Neural cell (in vitro differentiated cells): ENCODE measurements around the gene THRAP3. TPM values are rescaled to one million over a fixed set of nuclear protein-coding genes. Genes with fewer than 3 reads are reported as not detected.

Experiments used
- H2AFZ ChIP-seq: fragments of 200-600, 300-800 bp; sonication (generic), shearing (Covaris generic); 2 replicates; pipeline ENCODE4 v1.6.0; 2014; ENCODE audit warnings: low read depth, mild to moderate bottlenecking, antibody characterized with exemption, low read length, moderate library complexity
- H3F3A ChIP-seq: fragments of 200-600 bp; shearing (Covaris generic); 2 replicates; pipeline ENCODE4 v1.6.1; 2016; ENCODE audit warnings: mild to moderate bottlenecking, moderate library complexity, mixed read lengths, antibody characterized with exemption, low read length; ENCODE audit not compliant: insufficient read depth, poor library complexity, severe bottlenecking
- H3K27ac ChIP-seq: fragments of 200-600, 300-800 bp; sonication (generic), shearing (Covaris generic); 2 replicates; pipeline ENCODE4 v1.5.1; 2014; ENCODE audit warnings: mild to moderate bottlenecking, low read length, moderate library complexity
- H3K27me3 ChIP-seq: fragments of 300-800, 200-600 bp; sonication (generic), shearing (Covaris generic); 2 replicates; pipeline ENCODE4 v1.6.0; 2014; ENCODE audit warnings: mild to moderate bottlenecking, low read depth, low read length, moderate library complexity; ENCODE audit not compliant: insufficient read depth
- H3K36me3 ChIP-seq: fragments of 300-800, 200-600 bp; sonication (generic), shearing (Covaris generic); 2 replicates; pipeline ENCODE4 v1.5.1; 2014; ENCODE audit warnings: mild to moderate bottlenecking, antibody characterized with exemption, low read length, moderate library complexity; ENCODE audit not compliant: insufficient read depth
- H3K4me2 ChIP-seq: fragments of 300-800, 200-600 bp; sonication (generic), shearing (Covaris generic); 2 replicates; pipeline ENCODE4 v1.6.0; 2014; ENCODE audit warnings: mild to moderate bottlenecking, low read length
- H3K4me3 ChIP-seq: fragments of 300-800, 200-600 bp; sonication (generic), shearing (Covaris generic); 2 replicates; pipeline ENCODE4 v1.5.1; 2014; ENCODE audit warnings: mild to moderate bottlenecking, low read length, moderate library complexity
- H3K79me2 ChIP-seq: fragments of 200-600 bp; shearing (Covaris generic); replicated peaks from 2 replicates; pipeline ENCODE4 v1.6.0; 2014; ENCODE audit warnings: mild to moderate bottlenecking, low read length, moderate library complexity; ENCODE audit not compliant: insufficient read depth
- H3K9ac ChIP-seq: fragments of 300-800, 200-600 bp; sonication (generic), shearing (Covaris generic); 2 replicates; pipeline ENCODE4 v1.6.1; 2016; ENCODE audit warnings: mild to moderate bottlenecking, low read length, mixed read lengths
- H3K9me2 ChIP-seq: fragments of 200-600 bp; shearing (Covaris generic); 2 replicates; pipeline ENCODE4 v1.6.1; 2016; ENCODE audit warnings: mild to moderate bottlenecking, low read length, mixed read lengths; ENCODE audit not compliant: insufficient read depth
- H3K9me3 ChIP-seq: fragments of 200-600, 300-800 bp; sonication (generic), shearing (Covaris generic); 2 replicates; pipeline ENCODE4 v1.6.1; 2016; ENCODE audit warnings: mild to moderate bottlenecking, mixed run types, low read length, moderate library complexity, mixed read lengths
- H4K20me1 ChIP-seq: fragments of 200-600 bp; shearing (Covaris generic); 2 replicates; pipeline ENCODE4 v1.6.1; 2016; ENCODE audit warnings: mild to moderate bottlenecking, mixed run types; ENCODE audit not compliant: insufficient read depth
- CTCF ChIP-seq: fragments of 450-650 bp; IDR thresholded peaks from 2 replicates; pipeline ENCODE4 v1.5.1; 2014; ENCODE audit warnings: antibody characterized with exemption, mild to moderate bottlenecking, moderate library complexity; ENCODE audit not compliant: poor library complexity, severe bottlenecking
- EP300 ChIP-seq: fragments of 450-650 bp; conservative IDR thresholded peaks from 2 replicates; pipeline ENCODE4 v1.6.1; 2014; ENCODE audit warnings: antibody characterized with exemption, mild to moderate bottlenecking, moderate library complexity; ENCODE audit not compliant: poor library complexity, severe bottlenecking
- EZH2 ChIP-seq: fragments of 200-600, 300-800 bp; shearing (Covaris generic), sonication (generic); IDR thresholded peaks from 2 replicates; pipeline ENCODE4 v1.6.1; 2014; ENCODE audit warnings: antibody characterized with exemption, low read length, borderline replicate concordance, mild to moderate bottlenecking; ENCODE audit not compliant: insufficient read depth, poor library complexity, severe bottlenecking
- MXI1 ChIP-seq: fragments of 450-650 bp; conservative IDR thresholded peaks from 2 replicates; pipeline ENCODE4 v1.6.1; 2014; ENCODE audit warnings: antibody characterized with exemption, mild to moderate bottlenecking; ENCODE audit not compliant: poor library complexity, severe bottlenecking
- POLR2AphosphoS5 ChIP-seq: IDR thresholded peaks from 2 replicates; pipeline ENCODE4 v1.6.1; 2012
- RAD21 ChIP-seq: fragments of 450-650 bp; conservative IDR thresholded peaks from 2 replicates; pipeline ENCODE4 v1.6.1; 2014; ENCODE audit warnings: antibody characterized with exemption, mild to moderate bottlenecking, moderate library complexity
- REST ChIP-seq: IDR thresholded peaks from 2 replicates; pipeline ENCODE4 v1.6.1; 2012; ENCODE audit warnings: borderline replicate concordance
- SMC3 ChIP-seq: fragments of 450-650 bp; conservative IDR thresholded peaks from 2 replicates; pipeline ENCODE4 v1.6.1; 2014; ENCODE audit warnings: antibody characterized with exemption, mild to moderate bottlenecking, moderate library complexity; ENCODE audit not compliant: poor library complexity
- TAF1 ChIP-seq: IDR thresholded peaks from 2 replicates; pipeline ENCODE4 v1.6.1; 2012; ENCODE audit warnings: low read depth
- polyA plus RNA-seq: library from polyadenylated mRNA; depleted of rRNA; stranded (reverse); fragments of >200 nt; gene quantifications from 2 replicates; pipeline ENCODE4 v1.2.3, GENCODE V29; 2014

THRAP3 gene
- polyA plus RNA-seq, 1 donor from 2014 or later, result 54.4 TPM

- no peak overlapping the region for H3K27ac ChIP-seq
- no peak overlapping the region for H3K4me3 ChIP-seq
- H3K79me2 ChIP-seq, result no peaks in the 10 kb centered on the region
- no peak overlapping the region for H3K4me2 ChIP-seq
- no peaks in the 10 kb centered on the region for H3F3A ChIP-seq
- H4K20me1 ChIP-seq, result no peaks in the 10 kb centered on the region
- no peaks in the 10 kb centered on the region for H3K36me3 ChIP-seq
- no peak overlapping the region for H3K9ac ChIP-seq
- no peak for TF ChIP-seq REST
- TF ChIP-seq EZH2, result no peak
- no peak for TF ChIP-seq SMC3
- no peak for TF ChIP-seq POLR2AphosphoS5
- no peak for TF ChIP-seq MXI1
- TF ChIP-seq RAD21, result no peak
- TF ChIP-seq CTCF, result no peak
- TF ChIP-seq EP300, result no peak
- TF ChIP-seq TAF1, result no peak
- H2AFZ ChIP-seq, result no peak overlapping the region
- no peaks in the 10 kb centered on the region for H3K9me2 ChIP-seq
- no peaks in the 10 kb centered on the region for H3K27me3 ChIP-seq
- H3K9me3 ChIP-seq, result no peaks in the 10 kb centered on the region
Observed at GRCh38 chr1:36211307-36211706, 12.9 kb upstream of the THRAP3 start.

GRCh38 chr1:36211841-36212240 is 12.4 kb upstream of the THRAP3 start:
- Histone ChIP-seq H3K4me2 (no peak overlapping the region), H3K9me2 (no peaks in the 10 kb centered on the region), H3K36me3 (no peaks in the 10 kb centered on the region), H3K9me3 (no peaks in the 10 kb centered on the region), H4K20me1 (no peaks in the 10 kb centered on the region), H3K4me3 (no peak overlapping the region), H3K9ac (no peak overlapping the region), H3K27me3 (no peaks in the 10 kb centered on the region), H3K27ac (no peak overlapping the region), H2AFZ (no peak overlapping the region), H3K79me2 (no peaks in the 10 kb centered on the region), H3F3A (no peaks in the 10 kb centered on the region)
- TF ChIP-seq SMC3 (no peak), POLR2AphosphoS5 (no peak), EP300 (no peak), CTCF (no peak), REST (no peak), TAF1 (no peak), MXI1 (no peak), RAD21 (no peak), EZH2 (no peak)
